Activated naive CD8-positive, alpha-beta T cell treated with anti-CD3 and anti-CD28 coated beads, Interleukin-2, amount 50 U/mL, for 16 hours (primary cell): ENCODE results near the gene IRF3.
"Not testable (repeated sequence)": the region's sequence is repeated elsewhere in the genome, so short reads cannot be mapped to it uniquely, and the experiment has no call there.

ENCODE experiments used
- DNase-seq: peaks from one replicate; pipeline ENCODE4 v3.0.0-alpha.2; 2020; ENCODE audit warnings: low read depth, low spot score

IRF3 gene

GRCh38 chr19:49646586-49646985, 19.1 kb downstream of the IRF3 start:
- no peak for DNase-seq

- no peak for DNase-seq
Observed at GRCh38 chr19:49645995-49646394, 19.7 kb downstream of the IRF3 start.

GRCh38 chr19:49645592-49645991, 20.1 kb downstream of the IRF3 start:
- DNase-seq, result no peak

- DNase-seq, result no peak
Observed at GRCh38 chr19:49643466-49643865, 22.2 kb downstream of the IRF3 start.

GRCh38 chr19:49642492-49643035, 23.1 kb downstream of the IRF3 start:
- no peak for DNase-seq

- DNase-seq, result peak; percentile 97
Observed at GRCh38 chr19:49641688-49642491, 23.8 kb downstream of the IRF3 start, which contains the start of gene SCAF1. Gene SCAF1 (plus strand): TSS chr19:49642209. CDS start chr19:49645027, 2,818 bp downstream.

- DNase-seq, result peak; percentile 100
Observed at GRCh38 chr19:49640113-49640898, 25.4 kb downstream of the IRF3 start, which contains the start of gene RRAS. Gene RRAS (minus strand): TSS chr19:49640143. CDS start chr19:49640098, 45 bp downstream.

GRCh38 chr19:49639401-49640112, 26.1 kb downstream of the IRF3 start:
- no peak for DNase-seq

GRCh38 chr19:49637821-49638738, 27.6 kb downstream of the IRF3 start:
- DNase-seq, result no peak

GRCh38 chr19:49636233-49636932, 29.3 kb downstream of the IRF3 start:
- DNase-seq, result no peak

- DNase-seq, result no peak
Observed at GRCh38 chr19:49635530-49636232, 30.0 kb downstream of the IRF3 start.

- DNase-seq, result not testable (repeated sequence)
Observed at GRCh38 chr19:49633273-49633672, 32.4 kb downstream of the IRF3 start.

- DNase-seq, result no peak
Observed at GRCh38 chr19:49632576-49632975, 33.1 kb downstream of the IRF3 start.

- DNase-seq, result no peak
Observed at GRCh38 chr19:49631610-49632192, 34.0 kb downstream of the IRF3 start.

GRCh38 chr19:49631014-49631588, 34.6 kb downstream of the IRF3 start:
- no peak for DNase-seq

GRCh38 chr19:49629659-49630058, 36.0 kb downstream of the IRF3 start:
- no peak for DNase-seq

GRCh38 chr19:49626226-49626625, 39.4 kb downstream of the IRF3 start:
- DNase-seq, result no peak
